Suprapubic skin (tissue), 3 donors: Measurements from ENCODE around the gene COL5A2.

Source experiments
- CTCF ChIP-seq, 2 donors: fragments of 200-600 bp in 1 of 2; fragments of 450-650 bp in 1 of 2; sonication (generic) in 1 of 2; IDR thresholded peaks; one replicate each; pipeline ENCODE4 v1.5.1; 2016 to 2019; ENCODE audit warnings: antibody characterized with exemption in 2 of 2, mild to moderate bottlenecking in 1 of 2, moderate library complexity in 1 of 2
- POLR2A ChIP-seq, 2 donors: fragments of 450-650 bp; IDR thresholded peaks; one replicate each; pipeline ENCODE4 v1.6.1; 2017; ENCODE audit warnings: antibody characterized with exemption in 2 of 2, mild to moderate bottlenecking in 2 of 2, moderate library complexity in 2 of 2

GRCh38 chr2:189214484-189214883 is 34.9 kb upstream of the COL5A2 start:
- no peak for TF ChIP-seq POLR2A (IDR thresholded peaks at IDR 0.05)
- no peak for TF ChIP-seq CTCF (IDR thresholded peaks at IDR 0.05)
